ENCODE data around the gene CD248. TPM values are rescaled to one million over a fixed set of nuclear protein-coding genes. Genes with fewer than 3 reads are reported as not detected.

Gene CD248
- total RNA-seq, 2 donors from 2014 or later: 0.33 to 0.40 TPM

GRCh38 chr11:66333896-66334604, 17.2 kb upstream of the CD248 start:
- Mint-ChIP-seq H3K36me3 (ENCODE audit: low read depth) (peaks cover 11% of the 10 kb centered on the region), H3K4me1 (peaks cover 8% of the 10 kb centered on the region), H3K27ac (no peak overlapping the region), H3K4me3 (no peak overlapping the region), H3K27me3 (ENCODE audit: insufficient read depth) (peaks cover 6% of the 10 kb centered on the region), H3K9me3 (no peaks in the 10 kb centered on the region)
- H3K9ac ChIP-seq (ENCODE audit: extremely low read depth, low read length, poor library complexity, severe bottlenecking): no peak overlapping the region
- H3K36me3 ChIP-seq (ENCODE audit: control insufficient read depth, insufficient read depth, low read length): peaks cover 5% of the 10 kb centered on the region
- no peak for DNase-seq
- no peak overlapping the region for H3K27ac ChIP-seq (ENCODE audit: low read depth, low read length)
- H3K9me3 ChIP-seq (ENCODE audit: control insufficient read depth, low read length): no peaks in the 10 kb centered on the region
- WGBS, 2 experiments (ENCODE audit: insufficient coverage in 1 of 2, insufficient read length in 1 of 2): 87 to 89% methylated on average over 25 to 29 of the region's 29 CpGs
- peaks cover 13% of the 10 kb centered on the region for H3K4me1 ChIP-seq (ENCODE audit: control insufficient read depth, insufficient read depth, low read length)
- TF ChIP-seq CTCF (conservative IDR thresholded peaks at IDR 0.05): no peak
- no peak overlapping the region for H3K4me3 ChIP-seq (ENCODE audit: low read length)
- H3K27me3 ChIP-seq (ENCODE audit: control insufficient read depth, insufficient read depth, low read length, poor library complexity, severe bottlenecking): no peaks in the 10 kb centered on the region

- no peak for TF ChIP-seq CTCF (conservative IDR thresholded peaks at IDR 0.05)
- no peak overlapping the region for H3K27ac ChIP-seq (ENCODE audit: low read depth, low read length)
- 91 to 92% methylated on average over 13 to 19 of the region's 19 CpGs for WGBS, 2 experiments (ENCODE audit: insufficient coverage in 1 of 2, insufficient read length in 1 of 2)
- no peak for DNase-seq
- H3K4me1 ChIP-seq (ENCODE audit: control insufficient read depth, insufficient read depth, low read length): peaks cover 13% of the 10 kb centered on the region
- Mint-ChIP-seq H3K4me1 (peaks cover 12% of the 10 kb centered on the region), H3K27ac (no peak overlapping the region), H3K36me3 (ENCODE audit: low read depth) (peaks cover 6% of the 10 kb centered on the region), H3K4me3 (no peak overlapping the region), H3K27me3 (ENCODE audit: insufficient read depth) (peaks cover 6% of the 10 kb centered on the region), H3K9me3 (no peaks in the 10 kb centered on the region)
- no peak overlapping the region for H3K9ac ChIP-seq (ENCODE audit: extremely low read depth, low read length, poor library complexity, severe bottlenecking)
- no peaks in the 10 kb centered on the region for H3K27me3 ChIP-seq (ENCODE audit: control insufficient read depth, insufficient read depth, low read length, poor library complexity, severe bottlenecking)
- no peaks in the 10 kb centered on the region for H3K36me3 ChIP-seq (ENCODE audit: control insufficient read depth, insufficient read depth, low read length)
- no peaks in the 10 kb centered on the region for H3K9me3 ChIP-seq (ENCODE audit: control insufficient read depth, low read length)
- H3K4me3 ChIP-seq (ENCODE audit: low read length): no peak overlapping the region
These were observed 16.5 kb upstream of the CD248 start for GRCh38 chr11:66333220-66333877.

GRCh38 chr11:66332371-66333219, 15.8 kb upstream of the CD248 start:
- no peaks in the 10 kb centered on the region for H3K9me3 ChIP-seq (ENCODE audit: control insufficient read depth, low read length)
- H3K9ac ChIP-seq (ENCODE audit: extremely low read depth, low read length, poor library complexity, severe bottlenecking): no peak overlapping the region
- peaks cover 13% of the 10 kb centered on the region for H3K4me1 ChIP-seq (ENCODE audit: control insufficient read depth, insufficient read depth, low read length)
- no peak for TF ChIP-seq CTCF (conservative IDR thresholded peaks at IDR 0.05)
- no peaks in the 10 kb centered on the region for H3K9me3 Mint-ChIP-seq
- H3K36me3 ChIP-seq (ENCODE audit: control insufficient read depth, insufficient read depth, low read length): no peaks in the 10 kb centered on the region
- peaks cover 12% of the 10 kb centered on the region for H3K4me1 Mint-ChIP-seq
- WGBS, 2 experiments (ENCODE audit: insufficient coverage in 1 of 2, insufficient read length in 1 of 2): 80 to 90% methylated on average over 5 to 18 of the region's 18 CpGs
- no peak overlapping the region for H3K27ac Mint-ChIP-seq
- H3K27me3 Mint-ChIP-seq (ENCODE audit: insufficient read depth): peaks cover 11% of the 10 kb centered on the region
- no peak overlapping the region for H3K27ac ChIP-seq (ENCODE audit: low read depth, low read length)
- peaks cover 6% of the 10 kb centered on the region for H3K36me3 Mint-ChIP-seq (ENCODE audit: low read depth)
- no peak overlapping the region for H3K4me3 ChIP-seq (ENCODE audit: low read length)
- no peak overlapping the region for H3K4me3 Mint-ChIP-seq
- no peaks in the 10 kb centered on the region for H3K27me3 ChIP-seq (ENCODE audit: control insufficient read depth, insufficient read depth, low read length, poor library complexity, severe bottlenecking)
- DNase-seq: no peak

All from endodermal cell (in vitro differentiated cells).